ENCODE results near the gene PIK3C2B. TPM values are rescaled to one million over a fixed set of nuclear protein-coding genes. Genes with fewer than 3 reads are reported as not detected.

The PIK3C2B gene
- total RNA-seq, 1 donor, result 7.3 TPM

GRCh38 chr1:204447736-204448135 lies 46.9 kb downstream of the PIK3C2B start:
- no peak overlapping the region for H3K4me3 ChIP-seq (ENCODE audit: low read depth, low read length)
- DNase-seq (ENCODE audit: low read depth), result no peak
- TF ChIP-seq CTCF (IDR thresholded peaks at IDR 0.05; ENCODE audit: insufficient read depth, low read depth, low read length), result no peak

GRCh38 chr1:204447190-204447589 lies 47.4 kb downstream of the PIK3C2B start:
- DNase-seq (ENCODE audit: low read depth), result no peak
- H3K4me3 ChIP-seq (ENCODE audit: low read depth, low read length), result no peak overlapping the region
- TF ChIP-seq CTCF (IDR thresholded peaks at IDR 0.05; ENCODE audit: insufficient read depth, low read depth, low read length), result no peak

- peak; percentile 62 for DNase-seq (ENCODE audit: low read depth)
- H3K4me3 ChIP-seq (ENCODE audit: low read depth, low read length), result no peak overlapping the region
- TF ChIP-seq CTCF (IDR thresholded peaks at IDR 0.05; ENCODE audit: insufficient read depth, low read depth, low read length), result peak; percentile 74
Observed at GRCh38 chr1:204446413-204447111, 48.0 kb downstream of the PIK3C2B start.

- no peak overlapping the region for H3K4me3 ChIP-seq (ENCODE audit: low read depth, low read length)
- TF ChIP-seq CTCF (IDR thresholded peaks at IDR 0.05; ENCODE audit: insufficient read depth, low read depth, low read length), result peak; percentile 60
- DNase-seq (ENCODE audit: low read depth), result no peak
Observed at GRCh38 chr1:204445860-204446412, 48.7 kb downstream of the PIK3C2B start.

Other genes with a start within 250 kb of the PIK3C2B start
- gene PLEKHA6, start 134.9 kb downstream of the PIK3C2B start, total RNA-seq, result 2.9 and 3.9 TPM in 2 replicates
- gene PPP1R15B, start 83.0 kb downstream of the PIK3C2B start, total RNA-seq, result 35.1 and 49.7 TPM in 2 replicates
- gene MDM4, start 21.6 kb upstream of the PIK3C2B start, total RNA-seq, result 29.0 and 32.4 TPM in 2 replicates
- under 0.01 TPM in 1 of 2 replicates, not detected in the other for gene LRRN2, start 190.9 kb upstream of the PIK3C2B start, total RNA-seq